ENCODE measurements around the gene SREBF2. TPM values are rescaled to one million over a fixed set of nuclear protein-coding genes. Genes with fewer than 3 reads are reported as not detected.

Gene SREBF2
- total and polyA plus RNA-seq, 4 donors: 60.2 to 176 (median 119) TPM

GRCh38 chr22:41912338-41913039 lies 79.6 kb downstream of the SREBF2 start:
- no peak for DNase-seq (ENCODE audit: low read depth in 4 of 6, low spot score in 6 of 6)
- peaks cover 40% of the 10 kb centered on the region for H3K4me1 ChIP-seq (ENCODE audit: control insufficient read depth, insufficient read depth, low read length)
- no peaks in the 10 kb centered on the region for H3K9me3 ChIP-seq (ENCODE audit: control insufficient read depth, insufficient read depth, low read length)
- 81% methylated on average over 7 of the region's 9 CpGs for WGBS (ENCODE audit: insufficient coverage)
- H3K36me3 ChIP-seq (ENCODE audit: control insufficient read depth, insufficient read depth, low read length): peaks cover 22% of the 10 kb centered on the region
- H3K4me3 ChIP-seq (ENCODE audit: low read depth, low read length): no peak overlapping the region
- H3K27ac ChIP-seq (ENCODE audit: low read depth, low read length): no peak overlapping the region
- H3K27me3 ChIP-seq (ENCODE audit: control insufficient read depth, insufficient read depth, low read length): peaks cover 72% of the 10 kb centered on the region

- Histone ChIP-seq H3K27me3 (ENCODE audit: control insufficient read depth, insufficient read depth, low read length) (peaks cover 79% of the 10 kb centered on the region), H3K36me3 (ENCODE audit: control insufficient read depth, insufficient read depth, low read length) (peaks cover 15% of the 10 kb centered on the region), H3K9me3 (ENCODE audit: control insufficient read depth, insufficient read depth, low read length) (no peaks in the 10 kb centered on the region), H3K27ac (ENCODE audit: low read depth, low read length) (no peak overlapping the region), H3K4me1 (ENCODE audit: control insufficient read depth, insufficient read depth, low read length) (peaks cover 45% of the 10 kb centered on the region), H3K4me3 (ENCODE audit: low read depth, low read length) (no peak overlapping the region)
- no peak for DNase-seq (ENCODE audit: low read depth in 4 of 6, low spot score in 6 of 6)
- WGBS (ENCODE audit: insufficient coverage): 80% methylated on average over 7 of the region's 11 CpGs
These were observed 80.3 kb downstream of the SREBF2 start for GRCh38 chr22:41913040-41913719.

- no peak for DNase-seq (ENCODE audit: low read depth in 4 of 6, low spot score in 6 of 6)
- Histone ChIP-seq H3K4me1 (ENCODE audit: control insufficient read depth, insufficient read depth, low read length) (peaks cover 43% of the 10 kb centered on the region), H3K9me3 (ENCODE audit: control insufficient read depth, insufficient read depth, low read length) (no peaks in the 10 kb centered on the region), H3K4me3 (ENCODE audit: low read depth, low read length) (no peak overlapping the region), H3K27ac (ENCODE audit: low read depth, low read length) (no peak overlapping the region), H3K36me3 (ENCODE audit: control insufficient read depth, insufficient read depth, low read length) (peaks cover 9% of the 10 kb centered on the region), H3K27me3 (ENCODE audit: control insufficient read depth, insufficient read depth, low read length) (peaks cover 84% of the 10 kb centered on the region)
- WGBS (ENCODE audit: insufficient coverage): under 1% methylated on average over 77 of the region's 79 CpGs
These were observed 81.1 kb downstream of the SREBF2 start for GRCh38 chr22:41913842-41914534.

GRCh38 chr22:41914611-41915034 lies 81.7 kb downstream of the SREBF2 start:
- no peaks in the 10 kb centered on the region for H3K9me3 ChIP-seq (ENCODE audit: control insufficient read depth, insufficient read depth, low read length)
- under 1% methylated on average over 67 of the region's 67 CpGs for WGBS (ENCODE audit: insufficient coverage)
- peaks cover 2% of the 10 kb centered on the region for H3K36me3 ChIP-seq (ENCODE audit: control insufficient read depth, insufficient read depth, low read length)
- H3K4me1 ChIP-seq (ENCODE audit: control insufficient read depth, insufficient read depth, low read length): peaks cover 43% of the 10 kb centered on the region
- no peak overlapping the region for H3K27ac ChIP-seq (ENCODE audit: low read depth, low read length)
- peaks cover 85% of the 10 kb centered on the region for H3K27me3 ChIP-seq (ENCODE audit: control insufficient read depth, insufficient read depth, low read length)
- H3K4me3 ChIP-seq (ENCODE audit: low read depth, low read length): no peak overlapping the region
- DNase-seq (ENCODE audit: low read depth in 4 of 6, low spot score in 6 of 6): no peak

GRCh38 chr22:41915035-41915785 lies 82.3 kb downstream of the SREBF2 start, which contains the start of gene SHISA8:
TSS of gene SHISA8 (minus strand) at chr22:41915074. CDS start at chr22:41914667, 407 bp downstream.
- H3K27me3 ChIP-seq (ENCODE audit: control insufficient read depth, insufficient read depth, low read length): peaks cover 90% of the 10 kb centered on the region
- peak in 2 of 6 donors; percentile 68 to 75 for DNase-seq (ENCODE audit: low read depth in 4 of 6, low spot score in 6 of 6)
- 3% methylated on average over 53 of the region's 63 CpGs for WGBS (ENCODE audit: insufficient coverage)
- H3K9me3 ChIP-seq (ENCODE audit: control insufficient read depth, insufficient read depth, low read length): no peaks in the 10 kb centered on the region
- H3K36me3 ChIP-seq (ENCODE audit: control insufficient read depth, insufficient read depth, low read length): peaks cover 2% of the 10 kb centered on the region
- peaks cover 48% of the 10 kb centered on the region for H3K4me1 ChIP-seq (ENCODE audit: control insufficient read depth, insufficient read depth, low read length)
- no peak within 1 kb of the TSS for H3K27ac ChIP-seq (ENCODE audit: low read depth, low read length)
- no peak within 1 kb of the TSS for H3K4me3 ChIP-seq (ENCODE audit: low read depth, low read length)

GRCh38 chr22:41915786-41916493 lies 83.0 kb downstream of the SREBF2 start:
- WGBS (ENCODE audit: insufficient coverage): 30% methylated on average over 6 of the region's 11 CpGs
- no peak overlapping the region for H3K4me3 ChIP-seq (ENCODE audit: low read depth, low read length)
- peaks cover 48% of the 10 kb centered on the region for H3K4me1 ChIP-seq (ENCODE audit: control insufficient read depth, insufficient read depth, low read length)
- peaks cover 86% of the 10 kb centered on the region for H3K27me3 ChIP-seq (ENCODE audit: control insufficient read depth, insufficient read depth, low read length)
- DNase-seq (ENCODE audit: low read depth in 4 of 6, low spot score in 6 of 6): no peak
- no peak overlapping the region for H3K27ac ChIP-seq (ENCODE audit: low read depth, low read length)
- peaks cover 2% of the 10 kb centered on the region for H3K36me3 ChIP-seq (ENCODE audit: control insufficient read depth, insufficient read depth, low read length)
- H3K9me3 ChIP-seq (ENCODE audit: control insufficient read depth, insufficient read depth, low read length): no peaks in the 10 kb centered on the region

- Histone ChIP-seq H3K4me3 (ENCODE audit: low read depth, low read length) (no peak overlapping the region), H3K9me3 (ENCODE audit: control insufficient read depth, insufficient read depth, low read length) (no peaks in the 10 kb centered on the region), H3K27ac (ENCODE audit: low read depth, low read length) (no peak overlapping the region), H3K4me1 (ENCODE audit: control insufficient read depth, insufficient read depth, low read length) (peaks cover 43% of the 10 kb centered on the region), H3K27me3 (ENCODE audit: control insufficient read depth, insufficient read depth, low read length) (peaks cover 77% of the 10 kb centered on the region), H3K36me3 (ENCODE audit: control insufficient read depth, insufficient read depth, low read length) (peaks cover 2% of the 10 kb centered on the region)
- WGBS (ENCODE audit: insufficient coverage): 53% methylated on average over 10 of the region's 10 CpGs
- DNase-seq (ENCODE audit: low read depth in 4 of 6, low spot score in 6 of 6): no peak
These were observed 83.9 kb downstream of the SREBF2 start for GRCh38 chr22:41916745-41917358.

- Histone ChIP-seq H3K9me3 (ENCODE audit: control insufficient read depth, insufficient read depth, low read length) (no peaks in the 10 kb centered on the region), H3K4me1 (ENCODE audit: control insufficient read depth, insufficient read depth, low read length) (peaks cover 43% of the 10 kb centered on the region), H3K36me3 (ENCODE audit: control insufficient read depth, insufficient read depth, low read length) (peaks cover 2% of the 10 kb centered on the region), H3K27me3 (ENCODE audit: control insufficient read depth, insufficient read depth, low read length) (peaks cover 71% of the 10 kb centered on the region), H3K27ac (ENCODE audit: low read depth, low read length) (no peak overlapping the region), H3K4me3 (ENCODE audit: low read depth, low read length) (no peak overlapping the region)
- DNase-seq (ENCODE audit: low read depth in 4 of 6, low spot score in 6 of 6): no peak
- 70% methylated on average over 10 of the region's 11 CpGs for WGBS (ENCODE audit: insufficient coverage)
These were observed 84.5 kb downstream of the SREBF2 start for GRCh38 chr22:41917375-41917902.
